GM19455 (cell line): Measurements from ENCODE around the gene PITPNM3.
"Not testable (repeated sequence)": the region's sequence is repeated elsewhere in the genome, so short reads cannot be mapped to it uniquely, and the experiment has no call there.

ENCODE experiments used
- ATAC-seq: cut with Tn5 transposase; IDR thresholded peaks from one replicate; pipeline ENCODE4 v1.9.1; 2021; ENCODE audit not compliant: unreplicated experiment

Gene PITPNM3

GRCh38 chr17:6556121-6557039 lies at the start of gene PITPNM3:
PITPNM3 (minus strand) TSS chr17:6556555; CDS start chr17:6556406, 149 bp downstream.
- ATAC-seq, result no peak

- no peak for ATAC-seq
Measured at GRCh38 chr17:6605142-6605541, 48.8 kb upstream of the PITPNM3 start.

- ATAC-seq, result no peak
Measured at GRCh38 chr17:6603744-6604325, 47.5 kb upstream of the PITPNM3 start.

- no peak for ATAC-seq
Measured at GRCh38 chr17:6602141-6602540, 45.8 kb upstream of the PITPNM3 start.

- no peak for ATAC-seq
Measured at GRCh38 chr17:6599364-6599763, 43.0 kb upstream of the PITPNM3 start.

- no peak for ATAC-seq
Measured at GRCh38 chr17:6597727-6598126, 41.4 kb upstream of the PITPNM3 start.

- ATAC-seq, result no peak
Measured at GRCh38 chr17:6596941-6597340, 40.6 kb upstream of the PITPNM3 start.

GRCh38 chr17:6596511-6596910 lies 40.2 kb upstream of the PITPNM3 start:
- no peak for ATAC-seq

- ATAC-seq, result no peak
Measured at GRCh38 chr17:6596081-6596480, 39.7 kb upstream of the PITPNM3 start.

- not testable (repeated sequence) for ATAC-seq
Measured at GRCh38 chr17:6593371-6593770, 37.0 kb upstream of the PITPNM3 start.

GRCh38 chr17:6592173-6592572 lies 35.8 kb upstream of the PITPNM3 start:
- ATAC-seq, result no peak

- no peak for ATAC-seq
Measured at GRCh38 chr17:6591599-6592158, 35.3 kb upstream of the PITPNM3 start.

GRCh38 chr17:6589266-6589946 lies 33.1 kb upstream of the PITPNM3 start:
- no peak for ATAC-seq

- ATAC-seq, result no peak
Measured at GRCh38 chr17:6588165-6588564, 31.8 kb upstream of the PITPNM3 start.

GRCh38 chr17:6587310-6587709 lies 31.0 kb upstream of the PITPNM3 start:
- ATAC-seq, result no peak

GRCh38 chr17:6583411-6583810 lies 27.1 kb upstream of the PITPNM3 start:
- ATAC-seq, result no peak

GRCh38 chr17:6580625-6581024 lies 24.3 kb upstream of the PITPNM3 start:
- ATAC-seq, result no peak

GRCh38 chr17:6578491-6578890 lies 22.1 kb upstream of the PITPNM3 start:
- ATAC-seq, result no peak

GRCh38 chr17:6577686-6578263 lies 21.4 kb upstream of the PITPNM3 start:
- ATAC-seq, result no peak

- no peak for ATAC-seq
Measured at GRCh38 chr17:6576038-6576785, 19.9 kb upstream of the PITPNM3 start.
